CD14-positive monocyte (primary cell): ENCODE measurements around the gene KCNQ1. TPM values are rescaled to one million over a fixed set of nuclear protein-coding genes. Genes with fewer than 3 reads are reported as not detected.

Source experiments
- DNase-seq, 3 donors: peaks; one replicate each; pipeline ENCODE4 v3.0.0-alpha.2; 2011 to 2022
- H2AFZ ChIP-seq: 2 replicates; pipeline ENCODE4 v1.6.0; 2012; ENCODE audit warnings: mild to moderate bottlenecking, low read depth, low read length, inconsistent platforms; ENCODE audit not compliant: insufficient read depth, poor library complexity, severe bottlenecking
- H3K27ac ChIP-seq, 2 donors: 1 replicate in 1 of 2; 2 replicates in 1 of 2; pipeline ENCODE4 v1.5.1; 2012 to 2013; ENCODE audit warnings: low read length in 2 of 2, control low read depth in 1 of 2, inconsistent platforms in 1 of 2, low read depth in 1 of 2, mild to moderate bottlenecking in 1 of 2
- H3K27me3 ChIP-seq, 2 donors: one replicate each; pipeline versions ENCODE4 v1.6.0 to v1.6.1; 2011 to 2013; ENCODE audit warnings: low read length in 2 of 2; ENCODE audit not compliant: control insufficient read depth in 2 of 2, insufficient read depth in 2 of 2
- H3K36me3 ChIP-seq, 2 donors: replicated peaks in 1 of 2; 1 replicate in 1 of 2; 2 replicates in 1 of 2; pipeline versions ENCODE4 v1.5.1 to v1.6.1; 2012 to 2013; ENCODE audit warnings: low read length in 2 of 2, control low read depth in 1 of 2, inconsistent platforms in 1 of 2, mild to moderate bottlenecking in 1 of 2; ENCODE audit not compliant: insufficient read depth in 2 of 2, control insufficient read depth in 1 of 2
- H3K4me1 ChIP-seq, 2 donors: 1 replicate in 1 of 2; 2 replicates in 1 of 2; pipeline versions ENCODE4 v1.5.1 to v1.6.1; 2012 to 2013; ENCODE audit warnings: low read length in 2 of 2, control low read depth in 1 of 2, inconsistent platforms in 1 of 2, mild to moderate bottlenecking in 1 of 2, moderate library complexity in 1 of 2; ENCODE audit not compliant: insufficient read depth in 2 of 2, control insufficient read depth in 1 of 2
- H3K4me2 ChIP-seq: replicated peaks from 2 replicates; pipeline ENCODE3; 2012; ENCODE audit warnings: low read length, moderate library complexity, mild to moderate bottlenecking; ENCODE audit not compliant: poor library complexity, severe bottlenecking; ENCODE audit errors: extremely low read depth
- H3K4me3 ChIP-seq, 3 experiments: fragments of 200-600 bp in 1 of 3; sonication (generic) in 1 of 3; replicated peaks in 1 of 3; 1 replicate in 2 of 3; 2 replicates in 1 of 3; pipeline ENCODE4 v1.5.1; 2011 to 2013; ENCODE audit warnings: low read length in 3 of 3, mild to moderate bottlenecking in 3 of 3, control low read depth in 2 of 3, low read depth in 2 of 3, inconsistent platforms in 1 of 3, moderate library complexity in 1 of 3
- H3K79me2 ChIP-seq: 2 replicates; pipeline ENCODE4 v1.6.0; 2012; ENCODE audit warnings: mild to moderate bottlenecking, control low read depth, inconsistent platforms, low read length, moderate library complexity; ENCODE audit not compliant: insufficient read depth
- H3K9ac ChIP-seq: 2 replicates; pipeline ENCODE4 v1.6.0; 2017; ENCODE audit warnings: low read length, mild to moderate bottlenecking; ENCODE audit not compliant: insufficient read depth, poor library complexity, severe bottlenecking
- H3K9me3 ChIP-seq, 2 donors: replicated peaks in 1 of 2; 1 replicate in 1 of 2; 2 replicates in 1 of 2; pipeline versions ENCODE4 v1.5.1 to v1.6.1; 2012 to 2013; ENCODE audit warnings: low read length in 2 of 2, control low read depth in 1 of 2; ENCODE audit not compliant: control insufficient read depth in 1 of 2, insufficient read depth in 1 of 2
- H4K20me1 ChIP-seq: 2 replicates; pipeline ENCODE4 v1.6.0; 2012; ENCODE audit warnings: mild to moderate bottlenecking, low read length, control low read depth, moderate library complexity; ENCODE audit not compliant: insufficient read depth
- H3K27ac Mint-ChIP-seq, 7 donors: one replicate each; pipeline ENCODE4 v1.8.0; 2020; ENCODE audit warnings: mild to moderate bottlenecking in 7 of 7, mixed read lengths in 7 of 7, moderate library complexity in 6 of 7, inconsistent platforms in 2 of 7
- H3K27me3 Mint-ChIP-seq, 3 donors: one replicate each; pipeline ENCODE4 v1.8.0; 2021 to 2022; ENCODE audit warnings: low read depth in 3 of 3, mild to moderate bottlenecking in 3 of 3, mixed read lengths in 3 of 3, moderate library complexity in 3 of 3, inconsistent platforms in 1 of 3
- H3K36me3 Mint-ChIP-seq, 2 donors: one replicate each; pipeline ENCODE4 v1.8.0; 2020; ENCODE audit warnings: mixed read lengths in 2 of 2, inconsistent platforms in 1 of 2, mild to moderate bottlenecking in 1 of 2
- H3K4me1 Mint-ChIP-seq: one replicate; pipeline ENCODE4 v1.8.0; 2020; ENCODE audit warnings: mild to moderate bottlenecking, mixed read lengths
- H3K4me3 Mint-ChIP-seq, 2 donors: one replicate each; pipeline ENCODE4 v1.8.0; 2020; ENCODE audit warnings: mild to moderate bottlenecking in 2 of 2, mixed read lengths in 2 of 2, moderate library complexity in 1 of 2
- H3K9me3 Mint-ChIP-seq, 7 donors: one replicate each; pipeline ENCODE4 v1.8.0; 2020 to 2022; ENCODE audit warnings: mixed read lengths in 7 of 7, mild to moderate bottlenecking in 6 of 7, moderate library complexity in 6 of 7, inconsistent platforms in 2 of 7
- WGBS: methylation state at CpG from one replicate; pipeline ENCODE4 v1.1.5; 2013; ENCODE audit warnings: missing lambda C conversion rate; ENCODE audit not compliant: insufficient coverage; 5-methylcytosine and 5-hydroxymethylcytosine counted together
- intact Hi-C, 2 donors: fragments of 100-400 bp; cut with micrococcal nuclease; formaldehyde crosslinking; loops; one replicate each; pipeline versions ENCODE4 v1.15.0 to v1.15.1; 2023
- polyA plus RNA-seq, 3 donors: library from polyadenylated mRNA; depleted of rRNA in 1 of 3; unstranded in 2 of 3; stranded (reverse) in 1 of 3; fragments of 300-500 nt in 2 of 3; fragments of >200 nt in 1 of 3; fragmentation: Illumina TruSeq in 2 of 3; gene quantifications; 1 replicate in 2 of 3; 2 replicates in 1 of 3; pipeline ENCODE4 v1.2.3, GENCODE V29; 2012 to 2021
- TF ChIP-seq, protein P1 (sequence below): fragments of 200-600 bp; IDR thresholded peaks from one replicate; pipeline ENCODE4 v1.8.0; 2022; ENCODE audit warnings: antibody characterized with exemption, mild to moderate bottlenecking

KCNQ1 gene
- polyA plus RNA-seq, 3 donors = 14.9 to 31.8 (median 21.6) TPM

DNA sequence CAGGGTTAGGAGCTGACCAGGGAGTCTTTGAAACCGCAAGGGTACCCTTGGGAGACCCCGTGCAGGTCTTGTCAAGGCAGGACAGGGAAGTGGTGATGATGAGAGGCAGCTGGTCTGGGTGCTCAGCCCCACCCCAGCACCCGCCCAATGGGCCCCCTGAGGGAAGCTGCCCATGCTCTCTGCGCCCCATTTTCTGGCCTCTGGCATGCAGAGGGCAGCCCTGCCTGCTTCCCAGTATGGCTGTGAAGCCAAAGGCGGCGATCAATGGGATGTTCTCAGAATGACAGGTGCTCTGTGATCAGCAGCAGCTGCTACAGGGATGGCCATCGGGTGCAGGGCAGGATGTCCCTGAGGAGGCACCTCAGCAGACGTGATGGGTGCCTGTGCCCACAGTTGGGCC lies 386.1 kb downstream of the KCNQ1 start:
- intact Hi-C loops = no loop called here
- no peaks in the 10 kb centered on the region for H3K27me3 ChIP-seq
- peak overlapping the region in 1 of 7 donors; percentile 30 for H3K27ac Mint-ChIP-seq

DNA sequence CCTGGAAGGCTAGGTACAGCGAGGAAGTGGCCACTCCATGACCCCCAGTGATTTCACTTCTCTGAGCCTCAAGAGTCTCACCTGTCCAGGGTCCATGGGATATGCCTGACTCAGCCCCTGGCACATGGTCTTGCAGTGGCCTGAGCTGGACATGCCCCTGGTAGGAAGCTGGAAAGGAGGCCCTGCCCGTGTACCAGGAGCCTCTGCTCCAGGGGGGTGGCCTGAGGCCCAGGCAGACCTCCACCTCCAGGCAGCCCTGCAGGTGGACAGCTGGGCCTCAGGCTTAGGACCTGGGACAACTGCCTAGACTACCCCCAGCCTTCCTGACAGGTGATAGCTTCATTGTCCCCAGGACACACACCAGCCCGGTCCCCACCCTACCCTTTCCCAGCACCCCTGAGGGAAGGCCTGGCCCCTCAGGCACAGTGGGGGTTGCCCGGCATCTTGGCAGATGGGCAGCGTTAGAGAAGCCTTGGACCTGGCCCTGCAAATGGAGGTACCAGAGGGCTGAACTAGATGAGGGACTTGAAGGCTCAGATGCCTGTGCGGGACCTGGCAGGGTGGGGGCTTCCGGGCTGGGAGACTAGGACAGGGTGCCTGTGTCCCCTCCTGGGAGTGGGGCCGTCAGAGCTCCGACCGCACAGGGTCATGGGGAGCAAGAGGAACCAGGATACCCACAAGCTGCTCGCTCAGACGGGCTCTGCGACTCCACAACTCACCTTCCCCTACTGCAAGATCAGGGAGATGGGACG lies 387.1 kb downstream of the KCNQ1 start:
- no peak overlapping the region for H3K4me2 ChIP-seq
- H3K27ac Mint-ChIP-seq = no peak overlapping the region

More for the DNA sequence above, 386.1 kb downstream of the KCNQ1 start:
- H3K4me1 Mint-ChIP-seq = peaks cover 40% of the 10 kb centered on the region
- Histone ChIP-seq H3K4me2 (no peak overlapping the region), H3K9me3 (peaks cover 7 to 11% of the 10 kb centered on the region in 2 donors), H2AFZ (no peak overlapping the region), H3K36me3 (peaks cover 0 to 4% of the 10 kb centered on the region in 2 donors), H3K4me3 (no peak overlapping the region), H3K27ac (no peak overlapping the region), H3K4me1 (peaks cover 27 to 42% of the 10 kb centered on the region in 2 donors), H4K20me1 (peaks cover 41% of the 10 kb centered on the region), H3K79me2 (no peaks in the 10 kb centered on the region), H3K9ac (no peak overlapping the region)
- no peak for DNase-seq
- peaks cover 21% of the 10 kb centered on the region in 2 donors for H3K36me3 Mint-ChIP-seq
- peaks cover 11 to 17% (median 14%) of the 10 kb centered on the region in 7 donors for H3K9me3 Mint-ChIP-seq
- WGBS = over 99% methylated on average over 8 of the region's 8 CpGs
- TF ChIP-seq, protein P1, sequence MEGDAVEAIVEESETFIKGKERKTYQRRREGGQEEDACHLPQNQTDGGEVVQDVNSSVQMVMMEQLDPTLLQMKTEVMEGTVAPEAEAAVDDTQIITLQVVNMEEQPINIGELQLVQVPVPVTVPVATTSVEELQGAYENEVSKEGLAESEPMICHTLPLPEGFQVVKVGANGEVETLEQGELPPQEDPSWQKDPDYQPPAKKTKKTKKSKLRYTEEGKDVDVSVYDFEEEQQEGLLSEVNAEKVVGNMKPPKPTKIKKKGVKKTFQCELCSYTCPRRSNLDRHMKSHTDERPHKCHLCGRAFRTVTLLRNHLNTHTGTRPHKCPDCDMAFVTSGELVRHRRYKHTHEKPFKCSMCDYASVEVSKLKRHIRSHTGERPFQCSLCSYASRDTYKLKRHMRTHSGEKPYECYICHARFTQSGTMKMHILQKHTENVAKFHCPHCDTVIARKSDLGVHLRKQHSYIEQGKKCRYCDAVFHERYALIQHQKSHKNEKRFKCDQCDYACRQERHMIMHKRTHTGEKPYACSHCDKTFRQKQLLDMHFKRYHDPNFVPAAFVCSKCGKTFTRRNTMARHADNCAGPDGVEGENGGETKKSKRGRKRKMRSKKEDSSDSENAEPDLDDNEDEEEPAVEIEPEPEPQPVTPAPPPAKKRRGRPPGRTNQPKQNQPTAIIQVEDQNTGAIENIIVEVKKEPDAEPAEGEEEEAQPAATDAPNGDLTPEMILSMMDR = no peak
- no peak overlapping the region for H3K4me3 Mint-ChIP-seq
- peaks cover 1 to 5% (median 4%) of the 10 kb centered on the region in 3 donors for H3K27me3 Mint-ChIP-seq

More for the DNA sequence above, 387.1 kb downstream of the KCNQ1 start:
- WGBS = 95% methylated on average over 13 of the region's 14 CpGs
- H3K27me3 Mint-ChIP-seq = peaks cover 4 to 6% (median 5%) of the 10 kb centered on the region in 3 donors
- H3K4me1 Mint-ChIP-seq = peaks cover 41% of the 10 kb centered on the region
- no peak overlapping the region for H3K27ac ChIP-seq
- no peaks in the 10 kb centered on the region for H3K27me3 ChIP-seq
- no peak overlapping the region for H3K4me3 ChIP-seq
- peaks cover 23% of the 10 kb centered on the region in 2 donors for H3K36me3 Mint-ChIP-seq
- peaks cover 7 to 11% of the 10 kb centered on the region in 2 donors for H3K9me3 ChIP-seq
- peaks cover 11 to 17% (median 14%) of the 10 kb centered on the region in 7 donors for H3K9me3 Mint-ChIP-seq
- H3K9ac ChIP-seq = no peak overlapping the region
- H3K79me2 ChIP-seq = no peaks in the 10 kb centered on the region
- DNase-seq = no peak
- peaks cover 0 to 4% of the 10 kb centered on the region in 2 donors for H3K36me3 ChIP-seq
- no peak overlapping the region for H2AFZ ChIP-seq
- H4K20me1 ChIP-seq = peaks cover 45% of the 10 kb centered on the region
- intact Hi-C loops = no loop called here
- peaks cover 23 to 40% of the 10 kb centered on the region in 2 donors for H3K4me1 ChIP-seq
- H3K4me3 Mint-ChIP-seq = no peak overlapping the region
- TF ChIP-seq, protein P1 = no peak
